Caco-2 (cell line): ENCODE measurements around the gene ST8SIA2. TPM values are rescaled to one million over a fixed set of nuclear protein-coding genes. Genes with fewer than 3 reads are reported as not detected.

Experiments
- BruUV-seq: library from RNA; stranded (reverse); fragments of 400-500 nt; replicated peaks from 2 replicates; lab custom pipeline; 2021; lab: Mats Ljungman, UMichigan
- CTCF ChIA-PET: fragments of 300-600 bp; sonication (Branson Sonifier 250); formaldehyde crosslinking; loops from one replicate; lab custom pipeline; 2022; ENCODE audit warnings: antibody characterized with exemption; lab: Charles Lee
- POLR2A ChIA-PET: fragments of 300-600 bp; sonication (Branson Sonifier 250); formaldehyde crosslinking; loops from one replicate; lab custom pipeline; 2022; ENCODE audit warnings: antibody characterized with exemption; lab: Charles Lee
- DNase-seq, 2 experiments: peaks; one replicate each; pipeline versions ENCODE4 v3.0.0 to v3.0.0-alpha.2; 2020 to 2022
- H3K27me3 ChIP-seq: replicated peaks from 2 replicates; pipeline ENCODE4 v1.6.0; 2011; ENCODE audit warnings: low read length; ENCODE audit not compliant: control insufficient read depth, insufficient read depth
- H3K36me3 ChIP-seq: 2 replicates; pipeline ENCODE4 v1.5.1; 2011; ENCODE audit warnings: low read length; ENCODE audit not compliant: control insufficient read depth, insufficient read depth
- H3K4me1 ChIP-seq: fragments of 250-450 bp; sonication (Bioruptor Pico); 2 replicates; pipeline ENCODE4 v1.5.1; 2020; ENCODE audit warnings: mild to moderate bottlenecking
- H3K4me3 ChIP-seq: 2 replicates; pipeline ENCODE4 v1.5.1; 2011; ENCODE audit warnings: low read depth, mild to moderate bottlenecking, control low read depth, low read length
- H3K9me3 ChIP-seq: fragments of 250-450 bp; sonication (Bioruptor Pico); 2 replicates; pipeline ENCODE4 v1.5.1; 2020; ENCODE audit warnings: mild to moderate bottlenecking, moderate library complexity
- H3K27ac Mint-ChIP-seq: one replicate; pipeline ENCODE4 v1.8.0; 2022; ENCODE audit warnings: mixed read lengths; ENCODE audit not compliant: unreplicated experiment
- H3K27me3 Mint-ChIP-seq: one replicate; pipeline ENCODE4 v1.8.0; 2022; ENCODE audit warnings: mixed read lengths; ENCODE audit not compliant: insufficient read depth, unreplicated experiment
- H3K36me3 Mint-ChIP-seq: one replicate; pipeline ENCODE4 v1.8.0; 2022; ENCODE audit warnings: mild to moderate bottlenecking, mixed read lengths; ENCODE audit not compliant: insufficient read depth, unreplicated experiment
- H3K4me1 Mint-ChIP-seq: one replicate; pipeline ENCODE4 v1.8.0; 2022; ENCODE audit warnings: low read depth, mixed read lengths; ENCODE audit not compliant: unreplicated experiment
- H3K4me3 Mint-ChIP-seq: one replicate; pipeline ENCODE4 v1.8.0; 2022; ENCODE audit warnings: mild to moderate bottlenecking, moderate library complexity, mixed read lengths; ENCODE audit not compliant: unreplicated experiment
- H3K9me3 Mint-ChIP-seq: one replicate; pipeline ENCODE4 v1.8.0; 2022; ENCODE audit warnings: mixed read lengths; ENCODE audit not compliant: unreplicated experiment
- CTCF ChIP-seq, 2 experiments: fragments of 200-600 bp in 1 of 2; IDR thresholded peaks; 1 replicate in 1 of 2; 2 replicates in 1 of 2; pipeline versions ENCODE4 v1.5.1 to v1.8.0; 2011 to 2022; ENCODE audit warnings: antibody characterized with exemption in 1 of 2, control low read depth in 1 of 2, inconsistent platforms in 1 of 2, low read depth in 1 of 2, low read length in 1 of 2, mild to moderate bottlenecking in 1 of 2, moderate library complexity in 1 of 2; ENCODE audit not compliant: insufficient read depth in 1 of 2, severe bottlenecking in 1 of 2, unreplicated experiment in 1 of 2
- intact Hi-C: fragments of 100-400 bp; cut with micrococcal nuclease; formaldehyde crosslinking; loops from one replicate; pipeline ENCODE4 v1.10.0; 2022; ENCODE audit not compliant: unreplicated experiment
- total RNA-seq: library from RNA; stranded (reverse); gene quantifications from 2 replicates; pipeline ENCODE4 v1.2.3, GENCODE V29; 2022

ST8SIA2 gene
- total RNA-seq, 1 experiment from 2014 or later, result not detected

- DNase-seq, result peak; percentile 50 to 57
- intact Hi-C loops, result loop anchor here (2.0 kb wide), 1 partner anchor 323 kb away; no protein-coding TSS in a partner anchor
- Mint-ChIP-seq H3K4me3 (no peak overlapping the region), H3K4me1 (no peaks in the 10 kb centered on the region), H3K9me3 (no peaks in the 10 kb centered on the region), H3K36me3 (no peaks in the 10 kb centered on the region), H3K27ac (no peak overlapping the region), H3K27me3 (peaks cover 62% of the 10 kb centered on the region)
- ChIA-PET POLR2A (no interaction called here), CTCF (interaction anchor here (0.5 to 3.4 kb wide), 4 partner anchors 10 to 323 kb away, joined by 3 to 13 read pairs (median 4); no protein-coding TSS in a partner anchor)
- Histone ChIP-seq H3K36me3 (no peaks in the 10 kb centered on the region), H3K4me1 (no peaks in the 10 kb centered on the region; the same call in 1 of the 2 replicates), H3K4me3 (no peak overlapping the region), H3K9me3 (no peaks in the 10 kb centered on the region; the same call in 1 of the 2 replicates), H3K27me3 (peaks cover 2% of the 10 kb centered on the region; the same call in 1 of the 2 replicates)
- TF ChIP-seq CTCF (IDR thresholded peaks at IDR 0.05; ENCODE audit: insufficient read depth in 1 of 2, low read depth in 1 of 2, low read length in 1 of 2, severe bottlenecking in 1 of 2, unreplicated experiment in 1 of 2), result peak; percentile 35 to 57
- BruUV-seq, result no TSS peak
Measured at GRCh38 chr15:92391640-92392039, 2.0 kb upstream of the ST8SIA2 start.

DNA sequence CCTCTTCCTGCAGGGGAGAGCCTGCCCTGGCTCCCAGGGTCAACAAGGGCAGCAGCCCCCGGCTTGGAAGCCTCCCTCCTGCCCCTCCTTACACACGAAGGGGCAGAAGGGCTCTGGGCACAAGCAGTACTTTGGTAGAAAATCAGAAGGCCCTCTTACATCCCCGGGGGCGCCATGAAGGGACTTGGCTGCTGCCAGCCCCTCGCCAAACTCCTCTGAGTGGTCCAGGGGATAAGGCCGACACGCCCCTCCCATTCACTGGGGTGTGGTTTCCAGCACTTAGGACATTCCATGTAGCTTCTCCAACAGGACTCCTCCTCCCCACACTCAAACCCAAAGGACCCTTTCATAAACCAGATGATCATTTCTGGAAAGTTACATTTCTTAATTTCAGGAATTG lies 1.2 kb upstream of the ST8SIA2 start:
- Mint-ChIP-seq H3K9me3 (no peaks in the 10 kb centered on the region), H3K4me1 (no peaks in the 10 kb centered on the region), H3K36me3 (no peaks in the 10 kb centered on the region), H3K4me3 (no peak overlapping the region), H3K27me3 (peaks cover 60% of the 10 kb centered on the region), H3K27ac (no peak overlapping the region)
- no peak for DNase-seq
- H3K36me3 ChIP-seq, result no peaks in the 10 kb centered on the region
- TF ChIP-seq CTCF (IDR thresholded peaks at IDR 0.05; ENCODE audit: insufficient read depth in 1 of 2, low read depth in 1 of 2, low read length in 1 of 2, severe bottlenecking in 1 of 2, unreplicated experiment in 1 of 2), result no peak
- no peak overlapping the region for H3K4me3 ChIP-seq
- ChIA-PET POLR2A (no interaction called here), CTCF (interaction anchor here (3.4 kb wide), 1 partner anchor 322 kb away, joined by 13 read pairs; no protein-coding TSS in a partner anchor)
- H3K9me3 ChIP-seq, result no peaks in the 10 kb centered on the region; the same call in 1 of the 2 replicates
- H3K4me1 ChIP-seq, result no peaks in the 10 kb centered on the region; the same call in 1 of the 2 replicates
- peaks cover 2% of the 10 kb centered on the region; the same call in 1 of the 2 replicates for H3K27me3 ChIP-seq
- intact Hi-C loops, result no loop called here
- no TSS peak for BruUV-seq

- H3K4me3 ChIP-seq, result peak overlapping the region; percentile 33
- H3K27me3 ChIP-seq, result peaks cover 2% of the 10 kb centered on the region; the same call in 1 of the 2 replicates
- H3K4me3 Mint-ChIP-seq, result peak overlapping the region; percentile 67
Measured at GRCh38 chr15:92393980-92394308, 263 bp downstream of the ST8SIA2 start.

More at GRCh38 chr15:92393980-92394308, 263 bp downstream of the ST8SIA2 start:
- BruUV-seq, result no TSS peak
- POLR2A ChIA-PET, result no interaction called here
- Mint-ChIP-seq H3K27me3 (peaks cover 54% of the 10 kb centered on the region), H3K27ac (no peak overlapping the region), H3K9me3 (no peaks in the 10 kb centered on the region), H3K4me1 (no peaks in the 10 kb centered on the region), H3K36me3 (no peaks in the 10 kb centered on the region)
- intact Hi-C loops, result no loop called here
- CTCF ChIA-PET, result interaction anchor here (3.4 kb wide), 1 partner anchor 321 kb away, joined by 13 read pairs; no protein-coding TSS in a partner anchor
- Histone ChIP-seq H3K36me3 (no peaks in the 10 kb centered on the region), H3K9me3 (no peaks in the 10 kb centered on the region), H3K4me1 (no peaks in the 10 kb centered on the region; the same call in 1 of the 2 replicates)
- no peak for TF ChIP-seq CTCF (IDR thresholded peaks at IDR 0.05; ENCODE audit: insufficient read depth in 1 of 2, low read depth in 1 of 2, low read length in 1 of 2, severe bottlenecking in 1 of 2, unreplicated experiment in 1 of 2)
- DNase-seq, result peak in 1 of 2 experiments; percentile 4
